Measurements from ENCODE around the gene SENP7. TPM values are rescaled to one million over a fixed set of nuclear protein-coding genes. Genes with fewer than 3 reads are reported as not detected.

The SENP7 gene
- polyA plus RNA-seq, 1 of the 3 experiments (the other 2 are of a cell fraction): 2.7 TPM

GRCh38 chr3:101512396-101512645 is 691 bp downstream of the SENP7 start:
- H2AFZ ChIP-seq (ENCODE audit: low read depth): peak overlapping the region; percentile 95
- H3K27me3 ChIP-seq (ENCODE audit: insufficient read depth): no peaks in the 10 kb centered on the region
- 1% methylated on average over 9 of the region's 9 CpGs for WGBS (ENCODE audit: low lambda C conversion rate)
- H3F3A ChIP-seq (replicated peaks; ENCODE audit: insufficient read depth): peaks cover 7% of the 10 kb centered on the region
- H3K4me1 ChIP-seq (ENCODE audit: control insufficient read depth in 1 of 2, insufficient read depth in 2 of 2, low read depth in 1 of 2, low read length in 1 of 2): peaks cover 0 to 4% of the 10 kb centered on the region in 2 experiments; a peak in 2 of 4 replicates
- ChIA-PET CTCF (interaction anchor here (0.7 to 1.6 kb wide), 5 partner anchors 13 to 775 kb away, joined by 3 read pairs; no protein-coding TSS in a partner anchor), POLR2A (interaction anchor here (1.1 to 1.3 kb wide), 2 partner anchors 49 to 61 kb away, joined by 3 to 5 read pairs; partner anchors contain the start of genes PCNP and TRMT10C)
- no peak for DNase-seq
- H3K4me2 ChIP-seq: peak overlapping the region; percentile 82
- no peaks in the 10 kb centered on the region for H3K9me2 ChIP-seq
- H3K79me2 ChIP-seq (ENCODE audit: insufficient read depth): peaks cover 25% of the 10 kb centered on the region
- peak overlapping the region; percentile 84 to 88 for H3K4me3 ChIP-seq (ENCODE audit: low read depth in 2 of 2, low read length in 1 of 2)
- H3K36me3 ChIP-seq (replicated peaks in 1 of 2; ENCODE audit: control insufficient read depth in 1 of 2, insufficient read depth in 2 of 2, low read length in 1 of 2): no peaks in the 10 kb centered on the region
- H4K20me1 ChIP-seq (ENCODE audit: insufficient read depth): no peaks in the 10 kb centered on the region
- H3K9me3 ChIP-seq: no peaks in the 10 kb centered on the region
- peak overlapping the region; percentile 93 to 97 for H3K27ac ChIP-seq (ENCODE audit: low read depth in 2 of 2, low read length in 1 of 2)
- H3K9ac ChIP-seq: peak overlapping the region; percentile 86
- TF ChIP-seq GABPA (IDR thresholded peaks at IDR 0.05; ENCODE audit: low read depth) (peak; percentile 21; the same call in 1 of the 2 replicates), NRF1 (IDR thresholded peaks at IDR 0.05; ENCODE audit: low read depth, low read length) (no peak)
- TF ChIP-seq, protein P1, sequence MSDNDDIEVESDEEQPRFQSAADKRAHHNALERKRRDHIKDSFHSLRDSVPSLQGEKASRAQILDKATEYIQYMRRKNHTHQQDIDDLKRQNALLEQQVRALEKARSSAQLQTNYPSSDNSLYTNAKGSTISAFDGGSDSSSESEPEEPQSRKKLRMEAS (IDR thresholded peaks at IDR 0.05; ENCODE audit: low read depth): peak; percentile 35; the same call in 1 of the 2 replicates

DNA sequence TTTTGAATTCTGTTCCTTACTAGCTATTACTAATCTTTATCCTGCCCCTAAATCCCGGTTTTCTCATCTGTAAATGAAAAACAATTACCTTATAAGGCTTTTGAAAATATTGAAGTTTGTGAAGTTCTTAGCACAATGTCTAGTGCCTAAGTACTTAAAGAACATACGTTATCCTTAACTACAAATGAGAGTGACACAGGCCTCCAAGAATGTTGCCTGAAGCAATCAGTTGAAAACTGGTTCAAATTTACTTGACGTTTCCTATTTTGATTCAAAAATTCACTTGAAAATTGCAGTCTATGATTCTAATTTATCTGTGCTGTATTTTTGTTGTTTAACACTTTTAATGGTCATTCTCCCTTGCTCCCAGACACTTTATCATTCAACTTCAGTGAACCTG is 3.2 kb downstream of the SENP7 start:
- H3K9ac ChIP-seq: no peak overlapping the region
- no peak for TF ChIP-seq SMC3 (IDR thresholded peaks at IDR 0.05; ENCODE audit: low read depth, low read length)
- no peak for TF ChIP-seq CTCF (IDR thresholded peaks at IDR 0.05)
- no peak for TF ChIP-seq MEF2A (IDR thresholded peaks at IDR 0.05; ENCODE audit: borderline replicate concordance, low read depth)
- TF ChIP-seq FOXM1 (IDR thresholded peaks at IDR 0.05; ENCODE audit: low read depth): no peak
- TF ChIP-seq, protein P2, sequence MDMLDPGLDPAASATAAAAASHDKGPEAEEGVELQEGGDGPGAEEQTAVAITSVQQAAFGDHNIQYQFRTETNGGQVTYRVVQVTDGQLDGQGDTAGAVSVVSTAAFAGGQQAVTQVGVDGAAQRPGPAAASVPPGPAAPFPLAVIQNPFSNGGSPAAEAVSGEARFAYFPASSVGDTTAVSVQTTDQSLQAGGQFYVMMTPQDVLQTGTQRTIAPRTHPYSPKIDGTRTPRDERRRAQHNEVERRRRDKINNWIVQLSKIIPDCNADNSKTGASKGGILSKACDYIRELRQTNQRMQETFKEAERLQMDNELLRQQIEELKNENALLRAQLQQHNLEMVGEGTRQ (IDR thresholded peaks at IDR 0.05; ENCODE audit: borderline replicate concordance, low read depth, low read length): no peak
- TF ChIP-seq POLR2AphosphoS5 (IDR thresholded peaks at IDR 0.05; ENCODE audit: low read depth, low read length): no peak
- TF ChIP-seq YY1 (IDR thresholded peaks at IDR 0.05; ENCODE audit: low read depth): no peak
- TF ChIP-seq ZBTB33 (IDR thresholded peaks at IDR 0.05; ENCODE audit: borderline replicate concordance, low read depth): no peak
- TF ChIP-seq, protein P1 (IDR thresholded peaks at IDR 0.05; ENCODE audit: low read depth): no peak
- TF ChIP-seq TEAD4 (IDR thresholded peaks at IDR 0.05; ENCODE audit: borderline replicate concordance, insufficient read depth): no peak
- no peak for TF ChIP-seq ELF1 (IDR thresholded peaks at IDR 0.05)
- TF ChIP-seq EZH2phosphoT487 (IDR thresholded peaks at IDR 0.05; ENCODE audit: borderline replicate concordance, low read depth): no peak
- TF ChIP-seq RFX5 (IDR thresholded peaks at IDR 0.05; ENCODE audit: low read length): no peak
- no peak for TF ChIP-seq NRF1 (IDR thresholded peaks at IDR 0.05; ENCODE audit: low read depth, low read length)
- no peak for TF ChIP-seq RCOR1 (IDR thresholded peaks at IDR 0.05; ENCODE audit: low read length)
- TF ChIP-seq, protein P3, sequence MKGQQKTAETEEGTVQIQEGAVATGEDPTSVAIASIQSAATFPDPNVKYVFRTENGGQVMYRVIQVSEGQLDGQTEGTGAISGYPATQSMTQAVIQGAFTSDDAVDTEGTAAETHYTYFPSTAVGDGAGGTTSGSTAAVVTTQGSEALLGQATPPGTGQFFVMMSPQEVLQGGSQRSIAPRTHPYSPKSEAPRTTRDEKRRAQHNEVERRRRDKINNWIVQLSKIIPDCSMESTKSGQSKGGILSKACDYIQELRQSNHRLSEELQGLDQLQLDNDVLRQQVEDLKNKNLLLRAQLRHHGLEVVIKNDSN (IDR thresholded peaks at IDR 0.05; ENCODE audit: borderline replicate concordance, low read depth): no peak
- peaks cover 0 to 4% of the 10 kb centered on the region in 2 experiments for H3K36me3 ChIP-seq (replicated peaks in 1 of 2; ENCODE audit: control insufficient read depth in 1 of 2, insufficient read depth in 2 of 2, low read length in 1 of 2)
- peaks cover 42% of the 10 kb centered on the region for H3K79me2 ChIP-seq (ENCODE audit: insufficient read depth)
- WGBS (ENCODE audit: low lambda C conversion rate): 64% methylated on average over 3 of the region's 3 CpGs
- H3K4me3 ChIP-seq (ENCODE audit: low read depth in 2 of 2, low read length in 1 of 2): no peak overlapping the region
- H3K9me3 ChIP-seq: no peaks in the 10 kb centered on the region
- H3K4me2 ChIP-seq: no peak overlapping the region
- peaks cover 7% of the 10 kb centered on the region for H3F3A ChIP-seq (replicated peaks; ENCODE audit: insufficient read depth)
- no peak overlapping the region for H2AFZ ChIP-seq (ENCODE audit: low read depth)
- DNase-seq: no peak
- no peaks in the 10 kb centered on the region for H3K27me3 ChIP-seq (ENCODE audit: insufficient read depth)
- H4K20me1 ChIP-seq (ENCODE audit: insufficient read depth): no peaks in the 10 kb centered on the region
- no peaks in the 10 kb centered on the region for H3K9me2 ChIP-seq
- CTCF ChIA-PET: interaction anchor here (1.6 kb wide), 1 partner anchor 907 kb away, joined by 7 read pairs; no protein-coding TSS in a partner anchor
- POLR2A ChIA-PET: no interaction called here
- peaks cover 0 to 4% of the 10 kb centered on the region in 2 experiments; a peak in 2 of 4 replicates for H3K4me1 ChIP-seq (ENCODE audit: control insufficient read depth in 1 of 2, insufficient read depth in 2 of 2, low read depth in 1 of 2, low read length in 1 of 2)
- no peak overlapping the region for H3K27ac ChIP-seq (ENCODE audit: low read depth in 2 of 2, low read length in 1 of 2)

Measured in SK-N-SH (cell line).